Heart right ventricle (tissue), 16 donors: ENCODE results near the gene ANO9. TPM values are rescaled to one million over a fixed set of nuclear protein-coding genes. Genes with fewer than 3 reads are reported as not detected.

Experiments
- ATAC-seq, 8 donors: fragments of 200-7000 bp; cut with Tn5 transposase; one replicate each; pipeline ENCODE4 v1.9.1; 2020; ENCODE audit warnings: mild to moderate bottlenecking in 8 of 8, moderate library complexity in 8 of 8, moderate number of reproducible peaks in 1 of 8
- DNase-seq, 2 donors: peaks; one replicate each; pipeline ENCODE4 v3.0.0-alpha.2; 2020
- H3K27ac ChIP-seq, 10 donors: fragments of 200-600 bp; sonication (generic) in 2 of 10; one replicate each; pipeline versions ENCODE4 v1.5.0 to v1.8.0; 2020 to 2022; ENCODE audit warnings: mild to moderate bottlenecking in 3 of 10
- H3K27me3 ChIP-seq, 7 donors: fragments of 200-600 bp; one replicate each; pipeline ENCODE4 v1.8.0; 2021 to 2022; ENCODE audit warnings: mild to moderate bottlenecking in 2 of 7
- H3K36me3 ChIP-seq, 9 donors: fragments of 200-600 bp; sonication (generic) in 1 of 9; one replicate each; pipeline versions ENCODE4 v1.5.0 to v1.8.0; 2020 to 2022; ENCODE audit warnings: mild to moderate bottlenecking in 2 of 9
- H3K4me1 ChIP-seq, 9 donors: fragments of 200-600 bp; sonication (generic) in 1 of 9; one replicate each; pipeline versions ENCODE4 v1.5.0 to v1.8.0; 2020 to 2022; ENCODE audit warnings: mild to moderate bottlenecking in 4 of 9
- H3K4me3 ChIP-seq, 10 donors: fragments of 200-600 bp; sonication (generic) in 2 of 10; one replicate each; pipeline versions ENCODE4 v1.5.0 to v1.8.0; 2020 to 2022; ENCODE audit warnings: mild to moderate bottlenecking in 7 of 10, moderate library complexity in 2 of 10
- H3K9me3 ChIP-seq, 11 donors: fragments of 200-600 bp in 10 of 11; sonication (generic) in 2 of 11; one replicate each; pipeline versions ENCODE4 v1.5.0 to v1.8.0; 2013 to 2022; ENCODE audit warnings: mild to moderate bottlenecking in 2 of 11, control low read depth in 1 of 11, moderate library complexity in 1 of 11
- CTCF ChIP-seq, 9 donors: fragments of 200-600 bp; sonication (generic) in 2 of 9; IDR thresholded peaks; one replicate each; pipeline versions ENCODE4 v1.5.0 to v1.8.0; 2021 to 2022; ENCODE audit warnings: antibody characterized with exemption in 9 of 9, mild to moderate bottlenecking in 5 of 9, moderate library complexity in 1 of 9
- WGBS, 2 donors: extraction: QIAGEN DNeasy Blood & Tissue Kit; methylation state at CpG; one replicate each; pipeline ENCODE4 v1.1.7; 2013; ENCODE audit warnings: inconsistent platforms in 1 of 2; 5-methylcytosine and 5-hydroxymethylcytosine counted together
- intact Hi-C, 10 donors: fragments of 100-400 bp; cut with DNase I; formaldehyde crosslinking; loops; one replicate each; pipeline versions ENCODE4 v1.11.1 to v1.14.2; 2022
- polyA plus RNA-seq, 2 donors: library from polyadenylated mRNA; stranded (reverse); fragments of 200-250 nt; gene quantifications; one replicate each; pipeline ENCODE4 v1.2.3, GENCODE V29; 2013
- total RNA-seq, 10 donors: library from RNA; stranded (reverse); fragmentation: NEBNext Ultra II Directional in 3 of 10; extraction: Animal tissue kit (Norgen Biotek cat#: 25700) in 3 of 10; gene quantifications; one replicate each; pipeline versions ENCODE4 v1.2.1 to v1.2.4, GENCODE V29; 2021 to 2023
- donor health status: Arrhythmogenic right ventricular cardiomyopathy.
- donor health status: ischemic (EF 13 %, LVEDD 7.1; RV severe dilation, severe dysfunction).
- donor health status: healthy with polysubstance abuse.
- donor health status: DM: no; HTN: yes; CAD: no.
- donor health status: DM: no; HTN: no; CAD: no.
- donor health status: ischemic (EF 25% LVEDD 6.9; RV normal size, moderate dysfunction).
- donor health status: ischemic (EF 25% LVEDD 5.7; RV mildly dilated, moderate dysfunction).
- donor health status: healthy.
- donor health status: DM: yes; HTN: yes; CAD: no.
- donor health status: Ischemic cardiomyopathy.
- donor health status: ischemic (EF 35%, LVEDD 5.7; RV mildly dilated, moderate dysfunction).
- donor health status: nonischemic (EF 11% LVEDD 7.7; RV severe dilation, severe dysfunction).
- donor health status: DM: yes; HTN: yes; CAD: no.
- donor health status: PGD.
- donor health status: ischemic (EF 29% LVEDD 5.4; RV normal size, mild dysfunction).
- donor health status: nonischemic (EF 23%, LVEDD 6.1; RV moderate dilation, normal function).

The ANO9 gene
- total and polyA plus RNA-seq, 12 donors = 0.05 to 2.3 (median 0.19) TPM; not detected in 4

- no peak for TF ChIP-seq CTCF (IDR thresholded peaks at IDR 0.05)
- no peak overlapping the region for H3K4me3 ChIP-seq
- H3K27ac ChIP-seq = no peak overlapping the region
- ATAC-seq = peak in 1 of 8 donors; percentile 5
- no peaks in the 10 kb centered on the region for H3K36me3 ChIP-seq
- peak in 1 of 2 donors; percentile 8 for DNase-seq
- intact Hi-C loops = loop anchor here in 1 of 10 donors (5.0 to 10.0 kb wide), 2 partner anchors 118 to 1469 kb away; no protein-coding TSS in a partner anchor
- peaks cover 0 to 9% (median 8%) of the 10 kb centered on the region in 9 donors for H3K4me1 ChIP-seq
- H3K9me3 ChIP-seq = no peaks in the 10 kb centered on the region
- 86% methylated on average over 38 to 41 of the region's 41 CpGs for WGBS, 2 donors
- H3K27me3 ChIP-seq = peaks cover 0 to 46% (median 23%) of the 10 kb centered on the region in 7 donors
Measured at GRCh38 chr11:372809-373715, 68.7 kb downstream of the ANO9 start.

- TF ChIP-seq CTCF (IDR thresholded peaks at IDR 0.05) = no peak
- H3K9me3 ChIP-seq = no peaks in the 10 kb centered on the region
- no peak for ATAC-seq
- no peak for DNase-seq
- no peak overlapping the region for H3K4me3 ChIP-seq
- 85 to 86% methylated on average over 19 of the region's 19 CpGs for WGBS, 2 donors
- intact Hi-C loops = loop anchor here in 1 of 10 donors (5.0 to 10.0 kb wide), 2 partner anchors 117 to 1470 kb away; no protein-coding TSS in a partner anchor
- peaks cover 0 to 48% (median 32%) of the 10 kb centered on the region in 7 donors for H3K27me3 ChIP-seq
- H3K36me3 ChIP-seq = no peaks in the 10 kb centered on the region
- H3K4me1 ChIP-seq = peaks cover 0 to 10% (median 8%) of the 10 kb centered on the region in 9 donors
- no peak overlapping the region for H3K27ac ChIP-seq
Measured at GRCh38 chr11:371716-372590, 69.9 kb downstream of the ANO9 start.

GRCh38 chr11:371051-371450, 70.8 kb downstream of the ANO9 start:
- Histone ChIP-seq H3K27ac (no peak overlapping the region), H3K4me1 (peaks cover 0 to 10% (median 8%) of the 10 kb centered on the region in 9 donors), H3K9me3 (no peaks in the 10 kb centered on the region), H3K36me3 (no peaks in the 10 kb centered on the region), H3K27me3 (peaks cover 0 to 57% (median 41%) of the 10 kb centered on the region in 7 donors), H3K4me3 (no peak overlapping the region)
- no peak for DNase-seq
- no peak for TF ChIP-seq CTCF (IDR thresholded peaks at IDR 0.05)
- ATAC-seq = no peak
- intact Hi-C loops = loop anchor here in 1 of 10 donors (5.0 to 10.0 kb wide), 2 partner anchors 116 to 1471 kb away; no protein-coding TSS in a partner anchor
- WGBS, 2 donors = 87 to 89% methylated on average over 4 to 5 of the region's 5 CpGs
